Activated gamma-delta T cell treated with Interleukin-2 at 50 U/mL for 16 hours (primary cell): Measurements from ENCODE around the gene SLC25A22.

Source experiments
- DNase-seq: peaks from one replicate; pipeline ENCODE4 v3.0.0-alpha.2; 2020

The SLC25A22 gene

DNA sequence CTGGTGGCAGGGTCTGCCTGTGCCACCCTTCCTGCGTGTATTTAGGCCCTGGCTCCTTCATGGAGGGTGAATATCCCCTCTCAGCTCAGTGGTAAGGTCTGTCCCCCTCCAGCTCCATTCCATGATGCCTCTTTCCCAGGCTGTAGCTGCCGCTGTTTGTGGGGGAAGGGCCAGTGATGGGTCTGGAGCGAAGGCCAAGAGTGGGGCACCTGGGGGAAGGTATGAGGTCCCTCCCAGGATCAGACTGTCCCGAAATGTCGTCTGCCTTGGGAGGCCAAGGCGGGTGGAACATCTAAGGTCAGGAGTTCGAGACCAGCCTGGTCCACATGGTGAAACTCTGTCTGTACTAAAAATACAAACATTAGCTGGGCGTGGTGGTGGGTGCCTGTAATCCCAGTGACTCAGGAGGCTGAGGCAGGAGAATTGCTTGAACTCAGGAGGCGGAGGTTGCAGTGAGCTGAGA is 35.8 kb upstream of the SLC25A22 start:
- DNase-seq = no peak

DNA sequence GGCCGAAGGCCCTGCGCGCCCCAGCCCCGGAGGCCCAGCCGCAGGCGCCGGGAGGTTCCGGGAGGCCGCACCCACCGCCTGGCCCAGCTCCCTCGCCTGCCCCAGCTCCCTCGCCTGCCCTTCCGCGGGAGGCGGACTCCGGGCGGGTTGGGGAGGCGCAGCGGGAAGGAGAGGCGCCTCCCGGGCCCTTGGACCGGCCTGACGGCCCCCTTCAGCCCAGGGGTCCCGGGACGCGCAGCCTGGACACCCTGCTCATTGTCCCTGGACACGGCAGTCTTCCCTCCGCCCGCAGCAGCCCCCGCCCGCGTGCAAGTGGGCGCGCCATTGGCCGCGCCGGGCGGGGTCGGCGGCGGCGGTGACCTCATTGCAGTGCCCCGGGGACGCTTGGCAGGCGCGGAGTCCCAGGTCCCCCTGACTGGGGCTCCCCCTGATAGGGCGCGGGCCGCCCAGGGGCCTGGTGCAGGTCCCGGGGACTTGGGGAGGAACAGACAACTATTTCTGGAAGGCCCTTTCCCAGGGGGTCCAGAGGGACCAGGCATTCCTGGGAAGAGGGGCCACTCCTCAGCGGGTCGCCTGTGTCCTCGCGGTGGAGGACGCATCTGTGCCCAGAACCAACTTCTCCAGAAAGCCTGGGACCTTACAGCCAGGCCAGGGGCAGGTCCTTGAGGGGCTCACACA is 35.2 kb upstream of the SLC25A22 start:
- peak; percentile 26 for DNase-seq

DNA sequence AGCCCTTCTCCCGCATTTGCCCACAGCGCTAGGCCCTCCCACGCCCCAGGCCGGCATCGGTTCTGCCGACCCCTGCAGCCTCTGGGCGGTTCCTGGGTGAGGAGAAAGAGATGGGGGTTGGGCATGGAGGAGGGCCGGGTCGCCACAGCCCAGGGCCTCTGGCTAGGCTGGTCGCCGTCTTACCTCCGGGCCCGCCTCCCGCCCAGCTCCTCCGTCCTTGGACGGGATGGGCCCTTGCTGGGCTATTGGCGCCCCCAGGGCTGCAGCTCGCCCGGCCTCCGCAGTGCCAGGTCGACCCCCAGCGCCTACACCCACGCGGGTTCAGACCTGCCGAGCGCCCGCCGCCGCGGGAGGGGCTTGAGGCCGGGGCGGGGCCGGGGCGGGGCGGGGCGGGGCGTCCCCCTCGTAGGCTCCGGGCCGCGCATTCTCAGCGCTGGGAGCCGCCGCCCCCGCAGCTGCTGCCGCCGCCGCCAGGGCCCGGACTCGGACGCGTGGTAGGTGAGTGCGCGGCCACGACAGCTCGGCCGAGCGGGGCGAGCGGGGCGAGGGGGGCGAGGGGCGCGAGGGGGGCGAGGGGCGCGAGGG is 34.5 kb upstream of the SLC25A22 start, which contains the start of gene CD151:
CD151 (plus strand) TSS at position 424 of the 585 bp plus-strand sequence. CDS start 3,118 bp downstream, outside the sequence.
- DNase-seq = peak; percentile 29

DNA sequence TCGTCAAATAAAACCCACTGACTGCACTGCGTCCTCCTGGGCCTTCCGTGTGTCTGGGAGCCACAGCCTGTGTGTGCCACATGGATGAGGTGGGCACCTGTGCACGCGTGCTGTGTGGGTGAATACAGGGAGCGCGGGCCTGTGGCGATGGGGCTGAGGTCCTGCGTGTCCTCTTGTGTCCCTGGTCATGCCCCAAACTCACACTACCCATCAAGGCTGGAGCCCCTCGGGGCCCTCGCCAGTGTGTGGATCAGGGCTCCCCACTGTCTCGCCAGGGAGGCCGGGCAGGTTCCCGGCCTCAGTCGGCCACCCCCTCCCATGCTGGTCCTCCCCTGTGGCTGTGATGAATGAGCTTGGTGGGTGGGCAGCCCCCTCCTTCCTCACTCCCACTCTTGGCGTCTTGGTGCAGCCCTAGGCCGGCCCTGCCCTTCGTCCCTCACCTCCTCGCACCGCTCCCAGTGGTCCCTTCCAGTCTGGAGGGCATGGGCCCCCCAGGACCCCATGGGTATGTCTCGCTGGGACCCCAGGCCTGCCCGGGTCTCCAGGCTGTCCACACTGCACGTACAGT is 34.0 kb upstream of the SLC25A22 start:
- DNase-seq = no peak

DNA sequence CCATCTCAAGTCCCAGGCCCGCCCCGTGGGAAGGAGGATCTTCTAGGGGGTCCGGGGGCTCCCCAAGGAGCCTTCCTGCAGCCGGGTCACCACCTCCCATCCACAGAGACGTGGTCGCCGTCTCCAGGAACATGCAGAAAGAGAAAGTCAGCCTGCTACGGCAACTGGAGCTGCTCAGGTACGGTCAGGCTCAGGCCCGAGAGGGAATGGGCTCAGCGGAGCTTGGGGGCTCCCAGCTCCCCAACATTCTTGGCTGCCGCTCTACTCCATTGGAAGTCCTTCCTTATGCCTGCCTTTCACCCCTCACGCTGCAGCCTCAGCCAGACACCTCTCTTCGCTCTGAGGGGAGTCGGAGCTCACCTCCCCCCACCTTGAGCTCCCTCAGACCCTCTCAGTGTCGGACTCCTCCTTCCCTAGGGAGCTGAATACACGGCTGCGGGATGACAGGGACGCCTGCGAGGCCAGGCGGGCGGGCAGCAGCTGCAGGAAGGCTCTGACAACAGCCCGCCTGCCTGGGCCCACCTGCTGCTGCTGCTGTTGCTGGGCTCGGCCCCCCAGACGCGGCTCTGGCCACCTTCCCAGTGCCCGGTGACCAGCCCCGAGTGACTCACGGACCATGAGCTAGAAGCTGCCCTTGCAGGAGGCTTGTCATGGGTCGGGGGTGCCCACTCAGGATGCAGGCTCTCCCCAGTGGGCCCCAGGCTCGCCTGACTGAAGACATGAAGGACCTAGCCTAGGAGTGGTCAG is 33.2 kb upstream of the SLC25A22 start:
- DNase-seq = no peak

DNA sequence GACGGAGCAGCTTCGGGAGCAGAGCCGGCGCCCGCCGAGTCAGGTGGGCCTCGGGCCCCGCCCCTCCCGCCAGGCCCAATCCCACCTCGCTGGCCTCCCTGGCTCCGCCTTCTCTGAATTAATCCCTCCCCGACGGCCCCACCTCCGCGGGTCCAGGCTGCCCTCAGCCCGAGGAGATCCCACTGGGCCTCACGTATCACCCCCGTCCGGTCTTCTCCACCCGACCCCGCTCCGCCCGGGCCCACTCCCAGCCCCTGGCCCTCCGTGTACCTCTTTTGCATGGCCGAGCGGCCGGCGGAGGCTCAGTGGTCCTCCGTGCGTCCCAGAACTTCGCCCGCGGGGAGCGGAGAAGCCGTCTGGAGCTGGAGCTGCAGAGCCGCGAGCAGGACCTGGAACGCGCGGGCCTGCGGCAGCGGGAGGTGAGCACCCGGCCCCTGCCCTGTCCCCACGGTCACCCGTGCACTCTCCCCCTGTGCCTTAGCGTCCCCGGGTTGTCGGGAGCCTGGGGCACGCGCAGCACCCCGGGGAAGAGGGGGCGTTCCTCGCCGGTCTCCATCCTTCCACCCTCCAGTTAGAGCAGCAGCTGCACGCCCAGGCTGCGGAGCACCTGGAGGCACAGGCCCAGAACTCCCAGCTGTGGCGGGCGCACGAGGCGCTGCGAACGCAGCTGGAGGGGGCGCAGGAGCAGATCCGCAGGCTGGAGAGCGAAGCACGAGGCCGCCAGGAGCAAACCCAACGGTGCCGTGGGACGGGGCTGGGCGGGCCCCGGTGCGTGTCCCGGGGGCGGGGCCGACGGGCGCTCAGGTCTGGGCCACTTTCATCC is 32.4 kb upstream of the SLC25A22 start:
- peak; percentile 66 for DNase-seq

DNA sequence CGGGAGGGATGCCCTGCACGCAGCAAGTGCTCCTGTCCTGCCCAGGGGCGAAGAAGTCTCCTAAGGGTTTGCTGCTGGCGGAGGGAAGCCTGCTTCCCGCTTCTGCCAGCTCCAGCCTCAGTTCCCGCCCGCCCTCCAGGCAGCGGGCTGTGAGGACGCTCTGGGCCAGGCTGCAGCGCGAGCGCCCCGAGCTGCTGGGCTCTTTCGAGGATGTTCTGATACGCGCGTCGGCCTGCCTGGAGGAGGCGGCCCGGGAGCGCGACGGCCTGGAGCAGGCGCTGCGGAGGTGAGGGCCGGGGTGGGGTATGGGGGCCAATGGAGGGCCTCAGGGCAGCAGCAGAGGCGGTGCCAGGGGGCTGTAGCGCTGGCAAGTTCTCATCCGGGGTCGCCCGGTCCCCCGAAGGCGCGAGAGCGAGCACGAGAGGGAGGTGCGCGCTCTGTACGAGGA is 31.8 kb upstream of the SLC25A22 start:
- DNase-seq = no peak

DNA sequence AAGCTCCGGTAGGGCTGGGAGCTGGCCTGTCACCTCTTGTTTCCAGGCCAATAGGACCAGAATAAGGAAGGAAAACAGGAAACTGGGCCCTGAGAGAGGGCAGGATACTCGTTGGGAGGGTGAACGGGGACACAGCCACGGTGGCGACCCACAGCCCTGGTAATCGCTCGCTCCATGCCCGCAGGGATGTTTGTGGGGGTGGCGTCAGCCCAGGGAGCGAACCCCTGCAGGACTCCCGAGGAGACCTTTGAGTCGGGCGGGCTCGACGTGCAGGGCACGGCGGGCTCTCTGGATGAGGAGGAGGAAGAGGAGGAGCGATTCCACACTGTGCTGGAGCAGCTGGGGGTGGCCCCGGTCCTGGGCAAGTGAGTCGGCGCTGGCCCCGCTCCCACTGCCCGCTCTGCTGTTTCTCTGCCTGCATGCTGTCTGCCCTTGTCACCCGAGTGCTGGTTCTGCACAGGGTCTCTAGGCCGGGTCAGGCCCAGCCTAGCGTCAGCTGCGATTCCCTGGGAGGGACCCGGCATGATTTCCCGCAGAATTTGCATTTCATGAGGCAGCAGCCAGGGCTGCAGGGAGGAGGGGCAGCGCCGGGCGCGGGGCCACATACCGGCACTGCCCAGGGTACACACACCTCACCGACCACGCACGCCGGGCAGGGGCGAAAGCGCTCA is 31.2 kb upstream of the SLC25A22 start:
- no peak for DNase-seq

DNA sequence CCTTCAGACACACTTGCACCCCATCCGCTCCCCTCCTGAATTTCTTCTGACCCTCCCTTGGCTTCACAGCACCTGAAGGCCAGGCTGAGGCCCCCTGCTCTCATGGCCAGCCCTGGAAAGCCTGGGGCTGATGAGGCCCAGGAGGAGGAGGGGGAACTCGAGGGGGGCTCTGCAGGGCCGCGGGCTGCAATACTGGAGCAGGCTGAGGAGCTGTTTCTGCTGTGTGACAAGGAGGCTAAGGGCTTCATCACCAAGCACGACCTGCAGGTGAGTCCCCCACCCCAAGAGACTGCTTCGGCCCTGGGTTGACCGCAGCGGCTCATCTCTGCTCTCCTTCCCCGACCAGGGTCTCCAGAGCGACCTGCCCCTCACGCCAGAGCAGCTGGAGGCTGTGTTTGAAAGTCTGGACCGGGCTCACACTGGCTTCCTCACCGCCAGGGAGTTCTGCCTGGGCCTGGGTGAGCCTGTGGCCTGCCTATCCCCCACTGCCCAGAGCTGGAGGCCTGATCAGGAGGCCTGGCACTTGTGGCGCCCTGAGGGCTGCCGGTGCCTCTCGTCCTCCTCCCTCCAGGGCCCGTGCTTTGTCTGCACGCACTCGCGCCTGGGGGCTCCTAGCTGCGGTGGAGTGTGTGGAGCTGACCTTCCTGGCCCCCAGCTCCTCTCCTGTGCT is 30.6 kb upstream of the SLC25A22 start:
- DNase-seq = no peak

DNA sequence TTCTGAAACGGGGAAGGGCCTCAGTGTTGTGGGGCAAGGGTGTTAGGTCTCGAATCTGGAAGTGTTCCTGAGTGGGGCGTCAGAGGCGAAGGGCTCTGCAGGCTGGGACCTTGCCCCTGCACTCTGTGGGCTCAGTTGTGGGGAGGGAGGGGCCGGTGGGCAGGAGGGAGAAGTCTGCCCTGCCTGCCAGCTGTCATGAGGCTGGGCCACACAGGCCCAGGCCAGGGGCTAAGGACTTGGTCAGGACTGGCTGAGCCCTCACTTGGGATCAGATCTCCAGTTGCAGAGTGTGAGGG is 29.8 kb upstream of the SLC25A22 start, which contains the start of gene CRACR2B:
CRACR2B (plus strand) TSS at position 23 of the 296 bp plus-strand sequence. CDS start 689 bp downstream, outside the sequence.
- no peak for DNase-seq

DNA sequence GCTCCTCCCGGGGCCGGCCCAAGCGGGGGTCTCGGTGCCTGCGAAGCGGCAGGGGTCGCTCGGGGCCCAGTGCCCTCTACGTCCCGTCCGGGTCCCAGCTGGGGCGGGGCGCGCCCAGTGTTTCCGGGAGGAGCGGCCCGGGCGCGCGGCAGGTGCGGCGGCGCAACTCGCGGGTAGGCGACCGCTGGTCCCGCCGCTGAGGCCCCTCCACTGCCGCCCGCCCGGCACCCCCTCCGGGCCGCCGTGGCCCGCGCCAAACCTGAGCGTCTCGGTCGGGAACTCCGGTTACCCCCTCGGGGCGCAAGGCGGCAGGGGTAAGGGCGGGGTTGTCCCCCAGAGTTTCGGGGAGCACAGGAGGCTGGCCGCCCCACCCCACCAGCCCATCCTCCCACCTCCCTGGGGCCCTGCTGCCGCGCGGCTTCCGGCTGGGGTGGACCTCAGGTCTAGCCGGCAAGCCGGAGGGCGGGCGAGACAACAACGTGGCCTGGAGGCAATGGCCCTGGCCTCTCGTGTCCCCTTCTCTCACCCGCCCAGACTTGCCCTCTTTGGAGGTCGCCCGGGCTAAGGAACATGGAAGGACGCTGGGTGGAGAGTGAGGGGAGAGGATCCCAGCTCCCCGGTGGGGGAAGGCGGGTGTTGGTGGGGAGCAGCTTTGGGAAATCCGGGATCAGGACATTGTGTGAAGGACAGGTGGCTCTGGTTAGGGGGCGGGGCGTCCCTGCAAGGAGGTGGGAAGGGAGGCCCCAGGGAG is 29.2 kb upstream of the SLC25A22 start:
- DNase-seq = no peak

DNA sequence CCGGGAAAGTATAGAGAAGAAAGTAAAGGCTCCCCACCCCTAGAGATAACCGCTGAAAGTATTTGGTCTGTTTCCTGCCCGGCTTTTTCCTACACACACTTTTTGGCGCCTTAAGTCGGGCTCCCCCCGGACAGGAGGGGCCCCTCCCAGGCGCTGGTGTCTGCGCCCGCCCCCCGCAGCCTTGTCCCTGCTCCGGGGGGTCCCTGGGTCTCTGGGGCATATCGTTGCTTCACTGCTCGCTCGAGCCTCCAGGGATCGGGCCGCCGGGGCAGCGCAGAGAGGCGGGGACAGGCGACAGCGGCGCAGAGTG is 28.7 kb upstream of the SLC25A22 start:
- no peak for DNase-seq

DNA sequence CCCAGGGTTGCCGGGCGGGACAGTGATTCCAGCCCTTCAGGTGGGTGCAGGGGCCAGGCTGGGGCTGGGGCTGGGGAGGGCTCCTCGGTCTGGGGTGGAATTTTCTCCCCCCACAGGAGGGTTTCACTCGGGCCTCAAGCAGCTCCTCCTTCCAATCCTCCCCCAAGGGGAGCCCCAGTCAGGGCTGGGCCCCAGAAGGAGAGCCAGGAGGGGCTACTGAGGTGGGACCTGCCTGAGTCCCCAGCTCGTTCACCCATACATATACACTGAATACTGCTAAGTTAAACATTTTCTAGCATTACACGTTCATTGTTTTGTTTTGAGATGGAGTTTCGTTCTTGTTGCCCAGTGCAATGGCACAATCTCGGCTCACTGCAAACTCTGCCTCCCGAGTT is 28.1 kb upstream of the SLC25A22 start:
- no peak for DNase-seq

DNA sequence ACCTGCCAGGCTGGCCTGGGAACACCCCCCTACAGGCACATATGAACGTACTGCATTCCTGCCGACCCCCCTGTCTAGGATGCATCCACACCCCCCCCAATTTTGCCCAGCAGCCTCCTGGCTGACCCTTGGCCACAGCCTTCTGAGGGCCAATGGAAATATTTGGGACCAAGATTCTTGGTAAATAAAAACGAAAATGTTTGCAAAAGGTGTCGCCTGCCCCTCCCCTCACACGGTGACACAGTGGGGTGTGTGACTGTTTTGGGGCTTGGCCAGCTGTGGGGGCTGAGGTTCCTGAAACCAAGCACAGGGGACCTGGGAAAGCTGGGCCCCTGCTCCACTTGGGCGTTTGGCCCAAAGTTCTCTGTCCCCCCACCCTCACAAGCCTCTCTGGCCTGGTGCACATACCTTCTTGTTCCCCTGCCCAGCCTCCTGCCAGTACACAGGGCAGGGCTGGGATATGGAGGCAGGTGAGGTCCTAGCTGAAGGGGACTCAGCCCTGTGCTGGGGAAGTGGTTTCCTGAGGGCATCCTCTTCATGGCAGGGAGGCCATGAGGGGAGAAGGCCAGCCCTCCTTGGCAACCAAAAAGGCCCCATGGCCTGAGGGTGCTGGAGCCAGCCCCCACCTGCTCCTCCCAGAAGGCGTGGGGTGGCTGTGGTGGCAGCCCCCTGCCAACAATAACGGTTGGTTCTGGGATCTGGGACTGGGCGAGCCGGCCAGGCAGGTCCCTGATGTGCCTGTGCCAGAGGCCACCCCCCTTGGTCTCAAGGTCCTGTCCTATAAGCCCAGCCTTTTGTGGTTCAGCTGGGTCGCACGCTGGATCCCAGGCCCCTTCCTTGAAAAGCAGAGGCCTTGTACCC is 27.5 kb upstream of the SLC25A22 start:
- no peak for DNase-seq

DNA sequence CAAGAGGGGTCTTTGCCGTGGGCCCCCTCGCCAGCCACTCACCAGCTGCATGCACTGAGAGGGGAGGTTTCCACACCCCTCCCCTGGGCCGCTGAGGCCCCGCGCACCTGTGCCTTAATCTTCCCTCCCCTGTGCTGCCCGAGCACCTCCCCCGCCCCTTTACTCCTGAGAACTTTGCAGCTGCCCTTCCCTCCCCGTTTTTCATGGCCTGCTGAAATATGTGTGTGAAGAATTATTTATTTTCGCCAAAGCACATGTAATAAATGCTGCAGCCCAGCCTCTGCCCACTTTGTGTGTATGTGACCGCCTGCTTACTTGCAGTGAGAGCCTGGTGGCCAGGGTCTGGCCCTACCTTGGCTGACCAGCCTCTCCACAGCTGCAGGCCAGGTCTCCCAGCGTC is 26.9 kb upstream of the SLC25A22 start:
- no peak for DNase-seq

DNA sequence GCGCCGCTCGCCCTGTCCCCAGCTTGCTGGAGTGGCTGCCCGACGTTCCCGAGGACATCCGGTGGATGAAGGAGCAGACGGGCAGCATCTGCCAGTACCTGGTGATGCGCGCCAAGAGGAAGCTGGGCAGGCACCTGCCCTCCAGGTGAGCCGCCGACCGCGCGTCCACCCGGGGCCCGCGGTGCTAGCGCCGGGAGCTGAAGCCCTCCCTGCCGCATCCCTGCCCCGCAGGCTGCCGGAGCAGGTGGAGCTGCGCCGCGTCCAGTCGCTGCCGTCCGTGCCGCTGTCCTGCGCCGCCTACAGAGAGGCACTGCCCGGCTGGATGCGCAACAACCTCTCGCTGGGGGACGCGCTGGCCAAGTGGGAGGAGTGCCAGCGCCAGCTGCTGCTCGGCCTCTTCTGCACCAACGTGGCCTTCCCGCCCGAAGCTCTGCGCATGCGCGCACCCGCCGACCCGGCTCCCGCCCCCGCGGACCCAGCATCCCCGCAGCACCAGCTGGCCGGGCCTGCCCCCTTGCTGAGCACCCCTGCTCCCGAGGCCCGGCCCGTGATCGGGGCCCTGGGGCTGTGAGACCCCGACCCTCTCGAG is 26.3 kb upstream of the SLC25A22 start:
- DNase-seq = no peak

DNA sequence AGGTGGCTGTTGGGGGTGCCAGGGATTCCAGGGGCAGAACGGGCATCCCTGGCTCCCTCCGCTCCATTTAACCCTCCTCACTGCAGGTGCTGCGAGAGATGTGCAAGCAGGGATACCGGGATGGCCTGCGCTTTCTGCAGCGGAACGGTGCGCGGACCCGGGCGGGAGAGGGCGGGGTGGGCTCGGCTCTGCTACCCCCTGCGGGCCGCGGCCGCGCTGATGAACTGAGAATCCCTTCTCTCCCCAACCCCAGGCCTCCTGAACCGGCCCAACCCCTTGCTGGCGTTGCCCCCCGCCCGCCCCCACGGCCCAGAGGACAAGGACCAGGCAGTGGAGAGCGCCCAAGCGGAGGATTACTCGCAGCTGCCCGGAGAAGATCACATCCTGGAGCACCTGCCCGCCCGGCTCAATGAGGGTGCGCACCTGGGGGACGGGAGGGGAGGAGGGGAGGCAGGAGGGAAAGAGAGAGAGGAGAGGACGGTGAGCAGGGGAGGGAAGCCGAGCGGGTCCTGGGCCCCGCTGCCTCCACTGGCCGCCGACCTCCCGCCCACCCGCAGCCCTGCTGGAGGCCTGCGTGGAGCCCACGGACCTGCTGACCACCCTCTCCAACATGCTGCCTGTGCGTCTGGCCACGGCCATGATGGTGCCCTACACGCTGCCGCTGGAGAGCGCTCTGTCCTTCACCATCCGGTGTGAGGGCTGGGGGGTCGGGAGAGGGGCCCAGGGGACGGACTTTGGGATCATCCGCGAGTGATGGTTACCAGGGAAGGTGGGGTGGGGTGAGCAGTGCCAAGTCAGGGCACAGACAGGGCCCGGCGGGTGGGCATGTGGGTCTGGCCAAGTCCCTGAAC is 25.6 kb upstream of the SLC25A22 start:
- DNase-seq = no peak

DNA sequence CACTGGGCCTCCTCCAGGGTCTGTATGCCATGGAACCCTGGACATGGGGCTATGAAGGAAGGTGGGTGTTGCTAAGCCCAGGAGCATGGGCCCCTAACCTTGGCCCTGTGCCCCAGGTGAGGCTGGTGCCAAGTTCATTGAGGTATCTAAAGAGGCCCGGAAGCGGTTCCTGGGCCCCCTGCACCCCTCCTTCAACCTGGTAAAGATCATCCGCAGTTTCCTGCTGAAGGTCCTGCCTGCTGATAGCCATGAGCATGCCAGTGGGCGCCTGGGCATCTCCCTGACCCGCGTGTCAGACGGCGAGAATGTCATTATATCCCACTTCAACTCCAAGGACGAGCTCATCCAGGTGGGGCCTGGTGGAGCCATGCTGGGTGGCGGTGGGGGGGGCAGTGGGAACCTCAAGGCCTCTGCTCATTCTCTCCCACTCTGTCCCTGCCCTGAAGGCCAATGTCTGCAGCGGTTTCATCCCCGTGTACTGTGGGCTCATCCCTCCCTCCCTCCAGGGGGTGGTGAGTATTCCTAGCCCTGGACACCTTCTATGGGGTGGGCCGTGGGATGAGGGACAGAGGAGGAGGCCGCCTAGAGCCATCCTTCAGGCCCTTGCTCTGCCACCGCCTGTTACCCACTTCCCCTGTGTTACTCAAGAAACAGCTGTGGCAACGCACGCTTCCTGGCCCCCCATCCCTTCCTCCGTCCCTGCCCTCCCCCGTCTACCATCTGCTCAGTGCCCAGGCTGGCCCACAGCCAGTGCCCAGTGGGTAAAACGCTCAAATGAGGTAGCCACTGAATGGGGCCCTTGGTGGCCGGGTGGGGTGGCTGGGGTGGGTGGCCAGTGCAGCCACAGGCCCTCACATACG is 23.7 kb upstream of the SLC25A22 start:
- no peak for DNase-seq
